SKM-1 treated with dmso at 0.1 percent for 144 hours (cell line): Measurements from ENCODE around the gene MTHFD1L.

Experiments used
- DNase-seq: peaks from one replicate; lab custom pipeline; 2025; ENCODE audit not compliant: unreplicated experiment; lab: John Stamatoyannopoulos, UW

MTHFD1L gene

GRCh38 chr6:151143806-151144205 lies 278.3 kb downstream of the MTHFD1L start:
- no peak for DNase-seq

GRCh38 chr6:151147118-151147832 lies 281.8 kb downstream of the MTHFD1L start:
- no peak for DNase-seq

- no peak for DNase-seq
Observed at GRCh38 chr6:151148111-151148510, 282.6 kb downstream of the MTHFD1L start.

- no peak for DNase-seq
Observed at GRCh38 chr6:151149793-151150192, 284.3 kb downstream of the MTHFD1L start.
